K562 (cell line): Measurements from ENCODE around the gene PKD1L1. TPM values are rescaled to one million over a fixed set of nuclear protein-coding genes. Genes with fewer than 3 reads are reported as not detected.
A peak's percentile ranks its signal among the peaks of the same experiment; 100 is the strongest.

Experiments
- ATAC-seq: fragments of 200-7000 bp; cut with Tn5 transposase; 3 replicates; pipeline ENCODE4 v1.9.1; 2020; ENCODE audit warnings: moderate library complexity
- BruUV-seq: library from RNA; stranded (reverse); fragments of 400-500 nt; replicated peaks from 2 replicates; lab custom pipeline; 2021; lab: Mats Ljungman, UMichigan
- CTCF ChIA-PET: fragments of 300-600 bp; formaldehyde crosslinking; extraction: SDS; loops from one replicate; lab custom pipeline; 2021; ENCODE audit warnings: low intra/inter-chr PET ratio; lab: Yijun Ruan, JAX
- POLR2A ChIA-PET: fragments of 300-600, 350-650 bp; sonication (Branson Sonifier 250); formaldehyde crosslinking; extraction: SDS; loops from one replicate; lab custom pipeline; 2021; ENCODE audit warnings: antibody characterized with exemption, inconsistent platforms; lab: Yijun Ruan, JAX
- DNase-seq, 4 experiments: peaks; one replicate each; pipeline versions ENCODE4 v3.0.0 to v3.0.0-alpha.2; 2011 to 2018; ENCODE audit warnings: low spot score in 3 of 4, mixed read lengths in 3 of 4; ENCODE audit errors: extremely low read depth in 1 of 4
- FAIRE-seq: peaks from 2 replicates; lab custom pipeline; 2011; peaks lifted over from hg19 to GRCh38; lab: Jason Lieb, UNC
- H2AFZ ChIP-seq: 2 replicates; pipeline ENCODE4 v1.6.0; 2011; ENCODE audit warnings: low read depth, low read length, control low read depth, inconsistent platforms
- H3K27ac ChIP-seq: fragments of 200-600 bp; 3 replicates; pipeline ENCODE4 v1.8.0; 2011; ENCODE audit warnings: low read depth, mild to moderate bottlenecking, control low read depth, inconsistent platforms, low read length, moderate library complexity, mixed read lengths; ENCODE audit errors: extremely low read depth
- H3K27me3 ChIP-seq, 2 experiments: fragments of 300-600 bp in 1 of 2; 2 replicates in 1 of 2; 3 replicates in 1 of 2; pipeline versions ENCODE4 v1.6.0 to v1.8.0; 2011; ENCODE audit warnings: inconsistent platforms in 2 of 2, low read length in 2 of 2, mild to moderate bottlenecking in 1 of 2, mixed read lengths in 1 of 2, moderate library complexity in 1 of 2; ENCODE audit not compliant: control insufficient read depth in 2 of 2, insufficient read depth in 2 of 2
- H3K36me3 ChIP-seq: fragments of 300-600 bp; 3 replicates; pipeline ENCODE4 v1.8.0; 2011; ENCODE audit warnings: mild to moderate bottlenecking, low read length, inconsistent platforms; ENCODE audit not compliant: control insufficient read depth, insufficient read depth
- H3K4me1 ChIP-seq, 2 experiments: fragments of 200-600 bp in 1 of 2; replicated peaks in 1 of 2; 2 replicates in 1 of 2; 3 replicates in 1 of 2; pipeline versions ENCODE4 v1.5.1 to v1.8.0; 2011; ENCODE audit warnings: inconsistent platforms in 2 of 2, low read length in 2 of 2, mild to moderate bottlenecking in 1 of 2, mixed read lengths in 1 of 2, moderate library complexity in 1 of 2; ENCODE audit not compliant: control insufficient read depth in 2 of 2, insufficient read depth in 2 of 2
- H3K4me2 ChIP-seq: 2 replicates; pipeline ENCODE4 v1.6.1; 2011; ENCODE audit warnings: low read length, control low read depth, inconsistent platforms, mixed read lengths; ENCODE audit not compliant: insufficient read depth
- H3K4me3 ChIP-seq: fragments of 200-600 bp; sonication (generic), shearing (Covaris generic); 2 replicates; pipeline ENCODE4 v1.5.1; 2016; ENCODE audit warnings: control low read depth, inconsistent platforms
- H3K79me2 ChIP-seq: fragments of 200-600 bp; 3 replicates; pipeline ENCODE4 v1.8.0; 2011; ENCODE audit warnings: low read length, inconsistent platforms; ENCODE audit not compliant: control insufficient read depth, insufficient read depth
- H3K9ac ChIP-seq, 2 experiments: 2 replicates each; pipeline versions ENCODE4 v1.6.0 to v1.6.1; 2011; ENCODE audit warnings: low read depth in 2 of 2, low read length in 2 of 2, control low read depth in 1 of 2, inconsistent platforms in 1 of 2, mild to moderate bottlenecking in 1 of 2, mixed read lengths in 1 of 2; ENCODE audit not compliant: insufficient read depth in 1 of 2
- H3K9me1 ChIP-seq: one replicate; pipeline ENCODE4 v1.6.0; 2011; ENCODE audit warnings: inconsistent platforms, mild to moderate bottlenecking, low read length, moderate library complexity; ENCODE audit not compliant: control insufficient read depth, insufficient read depth
- H3K9me3 ChIP-seq: replicated peaks from 2 replicates; pipeline ENCODE4 v1.5.1; 2011; ENCODE audit warnings: low read depth, low read length, inconsistent platforms; ENCODE audit not compliant: control insufficient read depth, insufficient read depth
- H4K20me1 ChIP-seq: replicated peaks from 2 replicates; pipeline ENCODE4 v1.6.1; 2011; ENCODE audit warnings: low read length, inconsistent platforms, mixed read lengths; ENCODE audit not compliant: control insufficient read depth, insufficient read depth
- BCOR ChIP-seq: fragments of 450-650 bp; IDR thresholded peaks from 2 replicates; pipeline ENCODE4 v1.6.1; 2016
- CTCF ChIP-seq, 3 experiments: IDR thresholded peaks in 2 of 3; conservative IDR thresholded peaks in 1 of 3; 2 replicates each; pipeline ENCODE4 v1.5.1; 2011 to 2012; ENCODE audit warnings: low read length in 3 of 3, mild to moderate bottlenecking in 3 of 3, control low read depth in 2 of 3, improper control_type of control experiment in 1 of 3, inconsistent platforms in 1 of 3, low read depth in 1 of 3, mixed read lengths in 1 of 3, moderate library complexity in 1 of 3; ENCODE audit not compliant: insufficient read depth in 2 of 3
- DACH1 ChIP-seq: fragments of 450-650 bp; IDR thresholded peaks from 2 replicates; pipeline ENCODE4 v1.6.1; 2018; ENCODE audit not compliant: partially characterized antibody
- ETS2 ChIP-seq: IDR thresholded peaks from 2 replicates; pipeline ENCODE4 v1.6.1; 2016; ENCODE audit warnings: borderline replicate concordance, missing genetic modification characterization, mild to moderate bottlenecking, moderate library complexity, missing compliant biosample characterization; ENCODE audit not compliant: poor library complexity, severe bottlenecking
- GTF2A2 ChIP-seq: IDR thresholded peaks from 2 replicates; pipeline ENCODE4 v1.6.1; 2016; ENCODE audit warnings: mild to moderate bottlenecking, missing genetic modification characterization, missing compliant biosample characterization
- HDAC3 ChIP-seq: fragments of 450-650 bp; IDR thresholded peaks from 2 replicates; pipeline ENCODE4 v1.6.1; 2018; ENCODE audit warnings: borderline replicate concordance, mild to moderate bottlenecking, moderate library complexity; ENCODE audit not compliant: partially characterized antibody
- NR4A1 ChIP-seq, 2 experiments: fragments of 250-450 bp in 1 of 2; fragments of 450-650 bp in 1 of 2; sonication (Bioruptor Pico) in 1 of 2; IDR thresholded peaks; 2 replicates each; pipeline versions ENCODE4 v1.4.0 to v1.6.1; 2016 to 2020; ENCODE audit warnings: mild to moderate bottlenecking in 2 of 2, missing compliant biosample characterization in 1 of 2, missing genetic modification characterization in 1 of 2, moderate library complexity in 1 of 2
- PCBP2 ChIP-seq: fragments of 200-400 bp; formaldehyde crosslinking; IDR thresholded peaks from 2 replicates; pipeline ENCODE4 v1.6.1; 2018; ENCODE audit warnings: low read length, low read depth, mild to moderate bottlenecking, moderate library complexity; ENCODE audit not compliant: poor library complexity, severe bottlenecking
- ZEB2 ChIP-seq: fragments of 450-650 bp; IDR thresholded peaks from 2 replicates; pipeline ENCODE4 v1.6.1; 2016
- WGBS: fragments of 100-300 bp; shearing (Covaris generic); methylation state at CpG from one replicate; pipeline ENCODE4 v1.1.6; 2016; ENCODE audit warnings: low coverage, mixed read lengths; ENCODE audit not compliant: insufficient coverage; ENCODE audit errors: missing lambda C conversion rate; 5-methylcytosine and 5-hydroxymethylcytosine counted together
- in situ Hi-C: fragments of 300-500 bp; cut with MboI; formaldehyde crosslinking; loops from 4 replicates; pipeline ENCODE4 v1.15.0; 2018; ENCODE audit warnings: inconsistent platforms, mixed read lengths
- intact Hi-C: fragments of 100-400 bp; cut with micrococcal nuclease; formaldehyde crosslinking; loops from 2 replicates; pipeline ENCODE4 v1.14.2; 2022
- polyA plus RNA-seq, 8 experiments: library from polyadenylated mRNA; depleted of rRNA in 4 of 8; stranded (reverse) in 5 of 8; unstranded in 3 of 8; fragments of >200 nt; fragmentation: Nextera tagmentation in 2 of 8; fragmentation: Illumina TruSeq in 1 of 8; extraction: Ambion mirVana in 2 of 8; extraction: Trizol in 1 of 8; gene quantifications; 2 replicates each; pipeline versions ENCODE4 v1.2.1 to v1.2.3, GENCODE V29; 2011 to 2014; ENCODE audit warnings: inconsistent platforms in 1 of 8, missing spikeins in 1 of 8
- total RNA-seq, 7 experiments: library from RNA; depleted of rRNA in 6 of 7; stranded (reverse); fragments of >200 nt in 6 of 7; fragmentation: Illumina TruSeq in 2 of 7; extraction: Trizol in 2 of 7; gene quantifications; 2 replicates each; pipeline versions ENCODE4 v1.2.1 to v1.2.3, GENCODE V29; 2011 to 2021; ENCODE audit warnings: low replicate concordance in 1 of 7
- TF ChIP-seq, protein P1 (sequence below): fragments of 250-450 bp; sonication (Bioruptor Pico); IDR thresholded peaks from 2 replicates; pipeline ENCODE4 v1.8.0; 2022; ENCODE audit warnings: moderate library complexity, mild to moderate bottlenecking, inconsistent platforms

The PKD1L1 gene
- total and polyA plus RNA-seq, 9 of the 15 experiments (the other 6 are each of a cell fraction or from before 2014, with no cell fraction given) = 0.01 to 0.02 TPM; not detected in 7

DNA sequence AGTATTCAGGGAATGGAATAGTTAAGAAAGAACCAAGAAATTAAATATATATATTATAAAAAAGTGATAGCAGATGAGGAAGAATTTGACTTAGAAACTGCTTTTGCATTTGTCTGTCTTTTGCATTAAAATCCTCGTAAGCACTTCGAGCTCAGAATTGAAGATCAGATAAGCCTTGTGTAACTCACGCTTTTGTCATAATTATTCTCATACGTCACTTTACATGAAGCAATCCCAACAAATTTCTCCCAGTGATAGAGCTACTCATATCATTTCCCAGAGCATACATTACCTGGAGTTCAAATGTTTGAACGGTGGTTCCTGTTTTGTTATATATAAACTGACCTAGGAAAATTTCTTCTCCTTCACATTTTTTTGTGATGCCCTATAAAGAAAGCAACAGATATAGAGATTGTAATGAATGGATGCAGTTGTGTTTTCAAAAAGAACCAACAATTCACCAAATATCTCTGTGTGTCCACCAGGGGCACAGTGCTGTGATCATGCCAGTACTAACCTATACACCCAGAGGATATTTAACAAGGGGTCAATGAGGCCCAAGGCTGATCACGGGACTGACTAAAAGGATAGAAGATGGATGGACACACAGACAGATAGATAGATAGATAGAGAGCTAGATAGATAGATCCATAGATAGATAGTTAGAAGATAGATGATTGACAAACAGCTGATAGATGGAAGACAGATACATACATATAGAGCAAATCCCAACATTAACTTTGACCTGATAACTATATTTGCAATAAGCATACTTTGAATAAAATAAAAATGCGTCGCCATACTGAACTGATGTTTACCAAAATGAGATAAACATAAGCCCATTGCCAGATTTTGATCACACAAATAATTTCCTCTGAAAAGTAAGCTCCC is 40.5 kb upstream of the PKD1L1 start:
- intact Hi-C loops (no loop called here), in situ Hi-C loops (no loop called here)
- no peaks in the 10 kb centered on the region for H3K27me3 ChIP-seq
- H4K20me1 ChIP-seq = no peaks in the 10 kb centered on the region
- CTCF ChIA-PET = no interaction called here
- WGBS = 18% methylated on average over 8 of the region's 8 CpGs
- H3K36me3 ChIP-seq = no peaks in the 10 kb centered on the region
- H3K4me1 ChIP-seq = peaks cover 0 to 8% of the 10 kb centered on the region in 2 experiments; a peak in 2 of 5 replicates
- POLR2A ChIA-PET = no interaction called here
- no peak overlapping the region for H2AFZ ChIP-seq
- TF ChIP-seq ZEB2 (no peak), DACH1 (peak; percentile 26), BCOR (no peak), PCBP2 (no peak), GTF2A2 (tag) (no peak), CTCF (IDR thresholded peaks at IDR 0.05 in 2 of 3, conservative IDR thresholded peaks at IDR 0.05 in 1 of 3; ENCODE audit: insufficient read depth in 2 of 3, low read depth in 1 of 3, low read length in 3 of 3) (0 out of 6 replicates have a peak, but pooled peaks of 2 of the 3 experiments have one; percentile 12 to 23), ETS2 (tag) (no peak), HDAC3 (no peak), NR4A1 (CRISPR knock-in tag; IDR thresholded peaks at IDR 0.05) (no peak), NR4A1 (tag; IDR thresholded peaks at IDR 0.05) (no peak)
- TF ChIP-seq, protein P1, sequence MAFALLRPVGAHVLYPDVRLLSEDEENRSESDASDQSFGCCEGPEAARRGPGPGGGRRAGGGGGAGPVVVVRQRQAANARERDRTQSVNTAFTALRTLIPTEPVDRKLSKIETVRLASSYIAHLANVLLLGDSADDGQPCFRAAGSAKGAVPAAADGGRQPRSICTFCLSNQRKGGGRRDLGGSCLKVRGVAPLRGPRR (CRISPR knock-in tag) = no peak
- no peak overlapping the region for H3K4me2 ChIP-seq
- H3K79me2 ChIP-seq = no peaks in the 10 kb centered on the region
- BruUV-seq = no TSS peak
- no peak overlapping the region for H3K27ac ChIP-seq
- no peak for FAIRE-seq
- no peak for DNase-seq
- H3K9me3 ChIP-seq = no peaks in the 10 kb centered on the region
- no peak overlapping the region for H3K4me3 ChIP-seq
- 0 out of 3 replicates have a peak, but pooled peaks have one; percentile 45 for ATAC-seq
- no peak overlapping the region for H3K9ac ChIP-seq
- no peaks in the 10 kb centered on the region for H3K9me1 ChIP-seq
